Activated naive CD4-positive, alpha-beta T cell treated with anti-CD3 and anti-CD28 coated beads for 36 hours (primary cell): ENCODE measurements around the gene FRMD4A. TPM values are rescaled to one million over a fixed set of nuclear protein-coding genes. Genes with fewer than 3 reads are reported as not detected.

ENCODE experiments used
- CTCF ChIA-PET: fragments of 350-600 bp; sonication (Branson Sonifier 250); formaldehyde crosslinking; loops from one replicate; lab custom pipeline; 2021; ENCODE audit warnings: antibody characterized with exemption; lab: Charles Lee
- DNase-seq: peaks from one replicate; pipeline ENCODE4 v3.0.0-alpha.2; 2020
- H3K27ac Mint-ChIP-seq: one replicate; pipeline ENCODE4 v1.8.0; 2021; ENCODE audit warnings: mild to moderate bottlenecking, mixed read lengths
- H3K27me3 Mint-ChIP-seq: one replicate; pipeline ENCODE4 v1.8.0; 2021; ENCODE audit warnings: low read depth, mixed read lengths
- H3K36me3 Mint-ChIP-seq: one replicate; pipeline ENCODE4 v1.8.0; 2021; ENCODE audit warnings: low read depth, mixed read lengths
- H3K4me1 Mint-ChIP-seq: one replicate; pipeline ENCODE4 v1.8.0; 2021; ENCODE audit warnings: low read depth, mixed read lengths
- H3K4me3 Mint-ChIP-seq: one replicate; pipeline ENCODE4 v1.8.0; 2021; ENCODE audit warnings: mild to moderate bottlenecking, moderate library complexity, mixed read lengths
- H3K9me3 Mint-ChIP-seq: one replicate; pipeline ENCODE4 v1.8.0; 2021; ENCODE audit warnings: mixed read lengths
- intact Hi-C: fragments of 100-400 bp; cut with micrococcal nuclease; formaldehyde crosslinking; loops from one replicate; pipeline ENCODE4 v1.15.1; 2023
- total RNA-seq, 2 experiments: library from RNA; stranded (reverse); gene quantifications; one replicate each; pipeline ENCODE4 v1.2.3, GENCODE V29; 2021

The FRMD4A gene
- total RNA-seq, 2 experiments from 2014 or later = 0.69 to 1.1 TPM

DNA sequence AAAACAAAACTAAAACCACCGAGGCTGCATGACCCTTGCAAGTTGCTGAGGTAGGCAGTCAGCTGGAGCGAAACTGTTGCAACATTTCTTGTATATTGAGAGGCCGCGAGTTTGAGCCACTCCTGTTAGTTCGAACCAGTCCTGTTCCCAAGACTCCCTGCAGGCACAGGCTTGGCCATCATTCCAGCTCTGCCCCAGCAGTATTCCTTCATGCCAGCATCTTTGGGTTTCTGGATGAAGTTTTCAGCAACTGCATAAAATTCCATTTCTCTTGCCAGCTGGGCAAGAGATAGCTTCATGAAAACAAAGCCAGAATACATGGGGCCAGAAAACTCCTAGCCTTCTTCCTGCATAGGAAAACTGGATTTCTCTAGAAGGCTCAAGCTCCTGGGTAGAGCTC lies 207.6 kb downstream of the FRMD4A start:
- CTCF ChIA-PET = interaction anchor here (1.2 kb wide), 1 partner anchor 90 kb away, joined by 5 read pairs; no protein-coding TSS in a partner anchor
- H3K27ac Mint-ChIP-seq = no peak overlapping the region
- H3K9me3 Mint-ChIP-seq = no peaks in the 10 kb centered on the region
- no peaks in the 10 kb centered on the region for H3K4me1 Mint-ChIP-seq
- no peaks in the 10 kb centered on the region for H3K36me3 Mint-ChIP-seq
- no peak overlapping the region for H3K4me3 Mint-ChIP-seq
- intact Hi-C loops = no loop called here
- H3K27me3 Mint-ChIP-seq = no peaks in the 10 kb centered on the region
- DNase-seq = no peak

DNA sequence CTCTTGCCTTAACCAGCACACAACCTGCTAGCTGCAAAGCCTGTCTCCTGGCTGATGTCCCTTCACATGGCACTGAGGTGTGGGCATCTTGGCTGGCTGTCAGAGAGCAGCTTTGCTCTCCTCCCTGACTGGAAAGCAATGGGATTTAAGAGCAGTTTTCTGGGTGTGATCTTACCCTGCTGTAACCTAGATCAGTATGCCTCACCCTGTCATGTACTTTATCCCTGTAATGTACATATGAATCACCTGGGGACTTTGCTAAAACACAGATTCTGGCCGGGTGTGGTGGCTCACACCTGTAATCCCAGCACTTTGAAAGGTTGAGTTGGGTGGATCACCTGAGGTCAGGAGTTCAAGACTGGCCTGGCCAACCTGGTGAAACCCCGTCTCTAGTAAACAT lies 209.9 kb downstream of the FRMD4A start:
- CTCF ChIA-PET = no interaction called here
- H3K27ac Mint-ChIP-seq = no peak overlapping the region

DNA sequence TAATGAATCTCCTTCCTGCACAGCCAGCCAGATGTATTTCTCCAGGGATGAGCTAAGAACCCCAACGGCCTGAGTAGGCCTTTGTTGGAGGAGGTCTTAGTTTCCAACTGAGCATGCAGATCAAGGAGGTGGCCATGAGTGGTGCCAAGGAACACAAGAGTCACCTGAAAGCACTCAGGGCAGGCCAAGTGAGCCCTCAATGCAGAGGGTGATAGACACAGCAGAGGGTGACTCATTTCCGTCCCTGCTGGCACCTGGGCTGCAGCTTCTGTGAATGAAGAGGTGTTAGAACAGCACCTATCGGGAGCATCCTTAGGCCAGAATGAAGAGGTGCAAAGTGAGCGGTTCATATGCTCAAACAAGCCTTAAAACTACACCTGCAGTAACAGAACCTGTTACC lies 211.8 kb downstream of the FRMD4A start:
- H3K36me3 Mint-ChIP-seq = no peaks in the 10 kb centered on the region
- intact Hi-C loops = no loop called here
- CTCF ChIA-PET = no interaction called here
- no peaks in the 10 kb centered on the region for H3K9me3 Mint-ChIP-seq
- H3K4me1 Mint-ChIP-seq = no peaks in the 10 kb centered on the region
- no peak overlapping the region for H3K27ac Mint-ChIP-seq
- H3K4me3 Mint-ChIP-seq = no peak overlapping the region
- DNase-seq = no peak
- no peaks in the 10 kb centered on the region for H3K27me3 Mint-ChIP-seq

More for the DNA sequence above, 209.9 kb downstream of the FRMD4A start:
- intact Hi-C loops = no loop called here
- DNase-seq = no peak
- no peaks in the 10 kb centered on the region for H3K27me3 Mint-ChIP-seq
- H3K4me3 Mint-ChIP-seq = no peak overlapping the region
- no peaks in the 10 kb centered on the region for H3K4me1 Mint-ChIP-seq
- no peaks in the 10 kb centered on the region for H3K9me3 Mint-ChIP-seq
- H3K36me3 Mint-ChIP-seq = no peaks in the 10 kb centered on the region

DNA sequence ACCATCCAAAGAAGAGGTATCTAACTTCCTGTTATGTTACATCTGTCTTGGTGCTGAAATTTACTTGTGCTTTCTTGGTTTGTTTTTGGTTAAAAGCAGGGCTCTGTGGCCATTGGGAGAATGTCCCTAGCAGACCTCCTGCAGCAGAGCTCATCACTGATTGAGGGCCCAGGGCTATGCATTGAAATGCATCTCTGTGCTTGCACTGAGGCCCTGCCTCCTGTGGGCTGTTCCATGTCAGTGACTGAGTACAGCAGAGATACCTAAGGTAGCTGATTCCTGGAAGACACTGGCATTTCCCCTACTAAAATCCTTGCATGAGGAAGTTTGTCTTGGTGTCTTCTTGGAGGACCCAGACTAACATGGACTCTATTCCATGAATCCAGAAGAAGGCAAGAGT lies 213.9 kb downstream of the FRMD4A start:
- no peaks in the 10 kb centered on the region for H3K4me1 Mint-ChIP-seq
- H3K4me3 Mint-ChIP-seq = no peak overlapping the region
- CTCF ChIA-PET = interaction anchor here (0.8 kb wide), 1 partner anchor 18 kb away, joined by 3 read pairs; no protein-coding TSS in a partner anchor
- H3K36me3 Mint-ChIP-seq = no peaks in the 10 kb centered on the region
- intact Hi-C loops = no loop called here
- DNase-seq = no peak
- no peaks in the 10 kb centered on the region for H3K27me3 Mint-ChIP-seq
- H3K9me3 Mint-ChIP-seq = no peaks in the 10 kb centered on the region
- no peak overlapping the region for H3K27ac Mint-ChIP-seq

DNA sequence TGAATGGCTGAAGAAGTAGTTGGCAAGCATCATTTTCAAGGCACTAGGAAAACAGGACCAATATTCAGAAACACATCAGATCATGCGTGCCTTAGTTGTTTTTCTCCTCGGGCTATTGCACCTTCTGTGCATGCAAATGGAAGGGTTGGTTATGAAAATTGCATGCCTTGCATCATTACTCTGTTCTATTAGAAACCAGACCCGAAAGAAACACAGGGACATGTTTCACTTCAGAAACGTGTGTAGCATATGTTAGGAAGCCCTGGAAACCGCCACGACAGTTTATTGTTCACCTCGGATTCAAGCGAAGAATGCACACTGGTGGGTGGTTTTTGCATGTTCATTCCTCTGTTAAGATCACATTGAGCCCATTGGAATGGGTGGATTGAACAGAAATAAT lies 214.7 kb downstream of the FRMD4A start:
- Mint-ChIP-seq H3K36me3 (no peaks in the 10 kb centered on the region), H3K4me3 (no peak overlapping the region), H3K27ac (no peak overlapping the region), H3K27me3 (no peaks in the 10 kb centered on the region), H3K9me3 (no peaks in the 10 kb centered on the region), H3K4me1 (no peaks in the 10 kb centered on the region)
- CTCF ChIA-PET = no interaction called here
- intact Hi-C loops = no loop called here
- DNase-seq = no peak

DNA sequence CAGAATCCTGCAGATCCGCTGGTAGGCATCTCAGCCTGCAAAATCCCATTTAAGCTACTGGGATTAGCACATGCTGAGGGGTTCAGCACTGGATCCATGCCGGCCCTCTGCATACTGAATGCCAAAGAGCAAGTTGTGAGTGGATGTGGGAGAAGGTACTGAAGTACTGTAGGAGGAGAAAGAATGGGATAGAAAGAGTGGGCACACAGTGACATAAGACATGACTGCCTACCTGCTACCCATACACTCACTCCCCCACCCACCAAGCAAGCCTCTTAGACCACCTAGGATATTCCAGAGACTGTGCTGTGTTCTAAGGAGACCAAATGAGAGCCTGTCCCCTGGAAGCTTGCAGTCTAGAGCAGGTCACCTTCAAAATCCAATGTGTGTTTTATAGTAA lies 215.9 kb downstream of the FRMD4A start:
- Mint-ChIP-seq H3K27me3 (no peaks in the 10 kb centered on the region), H3K36me3 (no peaks in the 10 kb centered on the region), H3K27ac (no peak overlapping the region), H3K4me1 (no peaks in the 10 kb centered on the region), H3K4me3 (no peak overlapping the region), H3K9me3 (no peaks in the 10 kb centered on the region)
- DNase-seq = no peak
- intact Hi-C loops = no loop called here
- CTCF ChIA-PET = interaction anchor here (0.8 kb wide), 1 partner anchor 10 kb away, joined by 3 read pairs; no protein-coding TSS in a partner anchor

DNA sequence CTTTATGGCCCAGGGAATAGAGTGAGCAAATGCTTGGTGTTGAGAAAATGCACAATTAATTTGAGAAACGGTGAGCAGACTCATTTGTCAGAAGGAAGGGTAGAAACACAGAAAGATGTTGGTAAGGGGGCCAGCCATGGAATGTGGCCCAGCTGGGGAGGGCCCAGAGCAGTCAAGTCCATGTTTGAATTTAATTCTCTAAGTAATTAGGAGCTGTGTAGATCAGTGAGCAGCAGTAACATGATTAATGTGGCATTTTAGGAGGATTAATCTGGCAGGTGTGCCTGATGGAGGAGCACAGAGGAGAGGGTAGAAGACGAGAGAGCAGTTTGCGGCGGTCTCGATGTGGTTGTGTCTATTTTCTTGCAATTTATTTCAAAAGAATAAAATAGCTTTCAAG lies 218.7 kb downstream of the FRMD4A start:
- no peaks in the 10 kb centered on the region for H3K4me1 Mint-ChIP-seq
- no peak for DNase-seq
- peaks cover 7% of the 10 kb centered on the region for H3K27me3 Mint-ChIP-seq
- H3K9me3 Mint-ChIP-seq = no peaks in the 10 kb centered on the region
- H3K27ac Mint-ChIP-seq = no peak overlapping the region
- intact Hi-C loops = no loop called here
- no peak overlapping the region for H3K4me3 Mint-ChIP-seq
- no peaks in the 10 kb centered on the region for H3K36me3 Mint-ChIP-seq
- CTCF ChIA-PET = no interaction called here

DNA sequence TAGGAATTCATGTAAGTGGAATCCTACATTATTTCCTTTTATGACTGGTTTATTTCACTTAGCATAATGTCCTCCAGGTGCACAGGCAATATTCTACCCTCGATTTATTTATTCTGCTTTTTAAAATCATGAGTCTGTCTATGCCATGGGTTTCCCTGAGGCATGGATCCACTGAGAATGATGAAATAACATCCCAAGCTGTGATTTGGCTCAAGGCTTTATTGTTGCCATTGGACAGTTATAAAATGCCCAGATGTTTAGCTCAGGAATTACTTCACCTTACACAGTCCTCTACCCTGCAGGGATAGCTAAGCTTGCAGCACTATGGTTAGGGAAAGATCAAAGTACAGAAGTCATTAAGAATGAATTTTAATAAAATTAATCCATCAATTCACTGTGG lies 219.5 kb downstream of the FRMD4A start:
- intact Hi-C loops = no loop called here
- Mint-ChIP-seq H3K27ac (no peak overlapping the region), H3K4me3 (no peak overlapping the region), H3K4me1 (no peaks in the 10 kb centered on the region), H3K36me3 (no peaks in the 10 kb centered on the region), H3K27me3 (peaks cover 9% of the 10 kb centered on the region), H3K9me3 (no peaks in the 10 kb centered on the region)
- CTCF ChIA-PET = no interaction called here
- no peak for DNase-seq

DNA sequence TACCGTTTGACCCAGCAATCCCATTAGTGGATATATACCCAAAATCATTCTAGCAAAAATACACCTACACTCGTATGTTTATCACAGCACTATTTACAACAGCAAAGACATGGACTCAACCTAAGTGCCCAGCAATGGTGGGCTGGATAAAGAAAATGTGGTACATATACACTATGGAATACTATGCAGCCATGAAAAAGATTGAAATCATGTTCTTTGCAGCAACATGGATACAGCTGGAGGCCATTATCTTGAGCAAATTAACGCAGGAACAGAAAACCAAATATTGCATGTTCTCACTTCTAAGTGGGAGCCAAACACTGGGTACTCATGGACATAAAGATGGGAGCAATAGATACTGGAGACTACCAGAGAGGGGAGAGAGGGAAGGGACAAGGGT lies 223.9 kb downstream of the FRMD4A start:
- no peak for DNase-seq
- CTCF ChIA-PET = no interaction called here
- no peaks in the 10 kb centered on the region for H3K36me3 Mint-ChIP-seq
- peaks cover 9% of the 10 kb centered on the region for H3K27me3 Mint-ChIP-seq
- H3K27ac Mint-ChIP-seq = no peak overlapping the region
- no peaks in the 10 kb centered on the region for H3K9me3 Mint-ChIP-seq
- intact Hi-C loops = no loop called here
- H3K4me3 Mint-ChIP-seq = no peak overlapping the region
- no peaks in the 10 kb centered on the region for H3K4me1 Mint-ChIP-seq

DNA sequence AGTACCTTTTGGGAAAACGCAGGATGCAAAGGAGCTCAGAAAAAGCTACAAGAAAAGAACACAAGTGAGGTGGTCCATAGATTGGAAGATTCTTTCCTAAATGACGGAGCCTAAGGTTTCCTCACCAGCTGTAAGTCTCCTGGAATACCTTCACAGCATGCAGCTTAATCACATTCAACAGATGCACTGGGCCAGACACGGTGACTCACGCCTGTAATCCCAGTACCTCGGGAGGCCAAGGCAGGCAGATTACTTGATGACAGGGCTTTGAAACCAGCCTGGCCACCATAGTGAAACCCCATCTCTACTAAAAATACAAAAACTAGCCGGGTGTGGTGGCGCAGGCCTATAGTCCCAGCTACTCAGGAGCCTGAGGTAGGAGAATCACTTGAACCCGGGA lies 228.7 kb downstream of the FRMD4A start:
- no peak overlapping the region for H3K4me3 Mint-ChIP-seq
- no peak for DNase-seq
- H3K27me3 Mint-ChIP-seq = peaks cover 2% of the 10 kb centered on the region
- no peaks in the 10 kb centered on the region for H3K36me3 Mint-ChIP-seq
- no peaks in the 10 kb centered on the region for H3K4me1 Mint-ChIP-seq
- no peak overlapping the region for H3K27ac Mint-ChIP-seq
- intact Hi-C loops = no loop called here
- H3K9me3 Mint-ChIP-seq = no peaks in the 10 kb centered on the region
- CTCF ChIA-PET = interaction anchor here (0.6 to 1.2 kb wide), 2 partner anchors 28 to 1027 kb away, joined by 3 read pairs; no protein-coding TSS in a partner anchor

DNA sequence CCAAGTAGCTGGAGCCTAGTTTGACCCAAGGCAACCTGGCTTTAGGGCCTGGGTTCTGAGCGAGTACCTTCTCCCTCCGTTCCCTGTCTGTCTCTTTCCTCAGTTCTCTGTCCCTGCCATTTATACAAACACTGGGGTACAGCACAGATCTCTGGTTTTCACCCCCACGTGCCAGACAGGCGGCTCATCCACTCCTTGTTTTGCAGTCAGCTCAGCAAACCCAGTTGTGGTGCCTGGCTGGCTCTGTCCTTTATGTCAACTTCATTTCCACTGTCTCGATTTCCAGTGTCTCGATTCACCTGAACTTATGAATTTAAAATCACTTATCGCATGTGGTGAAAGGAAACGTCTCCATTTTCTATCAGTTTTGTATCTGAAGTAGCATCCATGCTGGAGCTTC lies 230.8 kb downstream of the FRMD4A start:
- DNase-seq = no peak
- Mint-ChIP-seq H3K27ac (no peak overlapping the region), H3K36me3 (no peaks in the 10 kb centered on the region), H3K9me3 (no peaks in the 10 kb centered on the region), H3K4me1 (no peaks in the 10 kb centered on the region), H3K4me3 (no peak overlapping the region), H3K27me3 (no peaks in the 10 kb centered on the region)
- CTCF ChIA-PET = no interaction called here
- intact Hi-C loops = no loop called here

DNA sequence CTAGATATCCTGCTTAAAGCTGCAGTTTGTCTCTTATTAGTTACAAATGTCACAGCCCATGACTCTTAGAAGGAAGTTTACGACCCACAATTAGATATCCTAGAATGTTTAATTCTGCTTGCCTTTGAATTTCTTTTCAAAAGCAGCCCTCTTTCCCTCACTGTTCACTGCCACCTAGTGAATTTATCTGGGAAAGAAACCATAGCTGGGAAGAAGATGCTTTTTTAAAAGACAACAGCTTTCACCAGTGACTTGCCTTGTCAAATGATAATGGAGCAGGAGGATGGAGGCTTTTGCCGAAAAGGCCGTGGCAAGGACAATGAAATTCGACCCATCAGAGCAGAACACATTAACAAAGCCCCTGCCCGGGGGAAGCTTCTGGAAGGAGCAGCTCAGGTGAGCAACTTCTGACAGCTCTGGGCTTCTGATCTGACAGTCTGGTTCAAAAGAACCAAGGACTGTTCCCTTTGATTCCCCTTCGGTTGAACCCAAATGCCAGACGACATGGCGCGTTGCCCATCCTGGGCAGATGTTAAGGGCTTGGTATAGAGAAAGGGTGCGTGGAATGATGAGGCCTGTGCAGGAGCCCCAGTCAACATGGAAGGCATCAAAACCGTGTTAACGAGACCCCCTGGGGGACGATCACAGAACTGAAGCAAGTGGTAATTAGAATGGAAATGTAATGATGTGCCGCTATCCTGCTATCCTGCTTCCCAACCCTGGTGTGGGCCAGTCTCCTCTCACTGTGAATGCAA lies 236.8 kb downstream of the FRMD4A start:
- DNase-seq = no peak
- Mint-ChIP-seq H3K9me3 (no peaks in the 10 kb centered on the region), H3K27me3 (no peaks in the 10 kb centered on the region), H3K36me3 (no peaks in the 10 kb centered on the region), H3K4me3 (no peak overlapping the region), H3K4me1 (peaks cover 2% of the 10 kb centered on the region), H3K27ac (no peak overlapping the region)
- CTCF ChIA-PET = no interaction called here
- intact Hi-C loops = loop anchor here (1.0 kb wide), 1 partner anchor 307 kb away; no protein-coding TSS in a partner anchor

DNA sequence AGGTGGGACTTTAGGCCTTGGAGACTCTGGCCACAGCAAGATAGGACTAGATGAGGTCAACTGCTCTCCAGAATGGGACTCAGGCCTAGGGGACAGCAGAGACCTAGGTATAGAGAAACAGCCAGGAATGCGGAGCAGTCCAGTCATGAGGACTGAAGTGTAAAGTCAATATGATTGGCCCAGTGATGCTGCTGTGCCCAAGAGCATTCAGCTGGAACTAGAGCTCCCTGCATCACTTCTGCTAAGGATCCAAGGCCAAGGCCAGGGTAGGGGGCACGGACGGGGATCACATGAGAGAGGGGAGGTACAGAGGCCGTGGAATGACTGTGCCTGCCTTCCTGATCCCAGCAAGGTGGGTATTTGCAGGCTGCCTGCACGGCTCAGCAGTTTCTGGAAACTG lies 237.9 kb downstream of the FRMD4A start:
- no peak overlapping the region for H3K27ac Mint-ChIP-seq
- peaks cover 2% of the 10 kb centered on the region for H3K4me1 Mint-ChIP-seq
- H3K4me3 Mint-ChIP-seq = no peak overlapping the region
- no peaks in the 10 kb centered on the region for H3K27me3 Mint-ChIP-seq
- no peaks in the 10 kb centered on the region for H3K36me3 Mint-ChIP-seq
- CTCF ChIA-PET = no interaction called here
- DNase-seq = no peak
- H3K9me3 Mint-ChIP-seq = no peaks in the 10 kb centered on the region
- intact Hi-C loops = loop anchor here (1.0 kb wide), 1 partner anchor 305 kb away; no protein-coding TSS in a partner anchor
